AG10803 (cell line): Measurements from ENCODE around the gene RPL13A.

ENCODE experiments used
- DNase-seq: peaks from one replicate; pipeline ENCODE4 v3.0.0; 2010; ENCODE audit warnings: low read depth
- H3K4me3 ChIP-seq: 2 replicates; pipeline ENCODE4 v1.5.1; 2011; ENCODE audit warnings: mild to moderate bottlenecking, low read length, control low read depth
- CTCF ChIP-seq: conservative IDR thresholded peaks from 2 replicates; pipeline ENCODE4 v1.5.1; 2011; ENCODE audit warnings: mild to moderate bottlenecking, low read length, control low read depth, inconsistent platforms

RPL13A gene

GRCh38 chr19:49492573-49493405 is 5.4 kb downstream of the RPL13A start:
- no peak for TF ChIP-seq CTCF
- H3K4me3 ChIP-seq = no peak overlapping the region
- no peak for DNase-seq

- no peak for TF ChIP-seq CTCF
- H3K4me3 ChIP-seq = peak overlapping the region; percentile 97
- no peak for DNase-seq
These were observed 9.2 kb downstream of the RPL13A start for GRCh38 chr19:49496574-49497008.

GRCh38 chr19:49497047-49497788 is 9.8 kb downstream of the RPL13A start:
- peak; percentile 53 for DNase-seq
- no peak for TF ChIP-seq CTCF

GRCh38 chr19:49497789-49498103 is 10.3 kb downstream of the RPL13A start:
- peak overlapping the region; percentile 97 for H3K4me3 ChIP-seq

More at GRCh38 chr19:49497047-49497788, 9.8 kb downstream of the RPL13A start:
- peak overlapping the region; percentile 97 for H3K4me3 ChIP-seq

GRCh38 chr19:49498475-49498874 is 11.1 kb downstream of the RPL13A start:
- H3K4me3 ChIP-seq = no peak overlapping the region; the same call in 1 of the 2 replicates
- no peak for TF ChIP-seq CTCF
- no peak for DNase-seq

More at GRCh38 chr19:49497789-49498103, 10.3 kb downstream of the RPL13A start:
- DNase-seq = no peak
- TF ChIP-seq CTCF = no peak

- no peak for TF ChIP-seq CTCF
- H3K4me3 ChIP-seq = no peak overlapping the region
- no peak for DNase-seq
These were observed 11.7 kb downstream of the RPL13A start for GRCh38 chr19:49499030-49499670.
